Measurements from ENCODE around the gene RALBP1.
"Not testable (repeated sequence)": the region's sequence is repeated elsewhere in the genome, so short reads cannot be mapped to it uniquely, and the experiment has no call there.

Gene RALBP1

DNA sequence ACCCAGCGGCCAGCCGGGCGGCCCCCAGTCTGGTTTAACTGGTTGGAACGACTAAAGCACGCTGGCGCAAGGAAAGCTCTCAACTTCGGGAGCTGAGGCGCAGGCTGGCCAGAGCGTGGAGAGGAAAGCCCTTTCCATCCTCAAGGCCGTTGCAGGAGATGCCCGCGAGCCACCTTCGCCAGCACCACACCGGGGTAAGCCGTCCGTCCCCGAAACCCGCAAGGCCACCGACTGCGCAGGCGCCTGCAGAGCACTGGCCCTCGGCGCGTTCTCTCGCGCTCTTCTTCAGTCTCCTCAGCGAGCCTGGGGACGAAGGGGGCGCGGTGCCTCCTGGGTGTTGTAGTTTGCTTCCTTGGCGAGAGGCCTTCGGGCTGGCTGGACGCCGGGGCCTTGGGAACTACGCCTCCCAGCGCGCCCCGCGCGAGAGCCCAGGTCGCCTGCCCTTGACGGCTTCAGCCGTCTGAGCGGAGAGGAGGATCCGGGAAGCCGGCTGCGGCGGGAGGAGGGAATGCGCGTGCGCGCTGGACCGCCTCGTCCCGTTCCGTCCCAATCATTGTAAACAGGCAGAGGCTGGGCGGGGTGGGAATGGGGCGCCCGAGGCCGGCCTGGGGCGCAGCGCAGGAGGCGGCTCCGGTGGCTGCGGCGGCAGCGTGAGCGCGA is at the start of gene RALBP1:
Gene RALBP1, plus strand, starts transcription at position 531 of the 660 bp plus-strand sequence. CDS start 37,533 bp downstream, outside the sequence.
- peak; percentile 99 for DNase-seq (ENCODE audit: low spot score)

DNA sequence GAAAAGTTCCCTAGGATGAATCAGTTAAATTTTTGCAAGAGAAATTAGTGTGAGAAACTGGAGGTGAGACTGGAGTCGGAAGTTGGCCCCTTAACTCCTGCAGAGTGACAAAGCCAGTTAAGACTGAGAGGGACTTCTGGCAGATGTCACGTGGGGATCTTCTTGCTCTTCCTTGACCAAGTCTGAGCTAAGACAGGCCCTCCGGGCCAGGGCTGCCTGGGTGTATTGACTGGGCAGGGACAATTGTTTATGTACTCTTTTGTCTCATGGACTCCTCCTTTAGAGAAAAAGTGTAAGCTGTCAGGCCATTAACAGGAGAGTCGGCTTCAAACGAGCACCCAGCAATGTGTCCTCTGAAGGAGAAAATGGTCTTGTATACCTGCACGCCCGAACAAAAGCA is 48.6 kb upstream of the RALBP1 start:
- DNase-seq (ENCODE audit: low spot score): no peak

DNA sequence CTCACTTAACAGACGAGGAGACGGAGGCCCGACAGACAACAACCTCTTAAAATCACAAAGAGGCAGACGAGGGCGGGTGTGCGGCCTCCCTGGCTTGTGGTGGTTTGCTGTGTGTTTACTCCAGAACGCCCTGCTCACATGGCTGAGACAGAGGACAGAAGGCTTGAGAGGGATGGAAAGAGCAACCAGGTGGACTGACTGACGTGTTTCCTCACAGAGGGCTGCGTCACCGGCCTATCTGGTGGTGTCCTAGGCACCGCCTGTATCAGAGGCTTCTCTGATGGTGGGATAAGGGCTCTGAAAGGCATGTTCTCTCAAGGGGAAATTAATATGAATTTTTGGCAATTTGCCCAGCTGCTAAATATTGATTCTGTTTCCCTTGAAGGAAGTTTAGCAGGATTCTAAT is 47.0 kb upstream of the RALBP1 start:
- no peak for DNase-seq (ENCODE audit: low spot score)

DNA sequence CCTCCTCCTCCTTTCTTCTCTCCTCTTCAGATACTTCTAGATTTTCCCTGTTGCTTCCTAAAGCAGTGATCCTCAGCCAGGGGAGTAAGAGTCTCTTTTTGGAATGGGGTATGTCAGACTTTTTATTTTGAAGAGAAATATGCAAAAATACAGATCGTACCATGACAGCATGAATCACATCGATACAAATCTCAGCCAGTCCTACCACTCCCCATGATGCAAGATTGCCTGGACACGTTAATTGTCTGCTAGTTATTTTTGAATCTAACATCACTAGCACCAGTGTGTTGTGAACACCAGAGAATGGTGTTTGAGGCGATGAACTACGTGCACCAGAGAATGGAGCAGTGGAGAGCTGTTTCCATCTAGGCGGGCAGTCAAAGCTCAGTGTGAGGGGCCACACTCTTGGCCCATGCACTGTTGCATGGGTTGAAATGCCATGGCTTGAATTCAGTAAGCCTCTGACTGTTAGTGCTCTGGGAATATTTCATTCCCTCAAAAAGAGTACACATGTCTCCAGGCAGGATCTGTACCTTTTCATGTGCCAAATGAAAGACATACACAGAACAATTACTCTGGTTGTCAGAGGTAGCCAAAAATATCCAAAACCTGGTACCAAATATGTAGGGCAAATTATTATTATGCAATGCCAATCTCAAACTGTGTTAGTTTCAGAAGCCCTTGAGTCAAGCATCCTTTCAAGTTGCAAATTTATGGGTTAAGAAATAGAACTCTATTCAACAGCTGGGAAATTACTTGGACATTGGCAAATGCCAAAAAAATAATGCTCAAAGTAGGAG is 46.3 kb upstream of the RALBP1 start:
- peak; percentile 47 for DNase-seq (ENCODE audit: low spot score)

DNA sequence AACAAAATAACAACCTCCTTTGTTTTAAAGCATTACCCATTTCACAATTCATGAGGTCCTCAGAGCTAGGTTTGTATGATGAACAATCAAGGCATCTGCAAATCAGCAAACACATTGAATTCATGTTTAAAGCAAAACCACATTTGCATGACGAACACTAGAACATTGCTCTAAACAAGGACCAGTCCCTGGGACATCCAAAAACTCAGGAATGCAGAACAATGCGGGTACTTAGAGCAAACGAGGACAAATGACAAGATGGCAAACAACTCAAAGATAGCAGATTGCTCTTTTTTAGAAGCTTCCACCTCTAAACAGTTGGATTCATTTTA is 45.7 kb upstream of the RALBP1 start:
- DNase-seq (ENCODE audit: low spot score): peak; percentile 74

DNA sequence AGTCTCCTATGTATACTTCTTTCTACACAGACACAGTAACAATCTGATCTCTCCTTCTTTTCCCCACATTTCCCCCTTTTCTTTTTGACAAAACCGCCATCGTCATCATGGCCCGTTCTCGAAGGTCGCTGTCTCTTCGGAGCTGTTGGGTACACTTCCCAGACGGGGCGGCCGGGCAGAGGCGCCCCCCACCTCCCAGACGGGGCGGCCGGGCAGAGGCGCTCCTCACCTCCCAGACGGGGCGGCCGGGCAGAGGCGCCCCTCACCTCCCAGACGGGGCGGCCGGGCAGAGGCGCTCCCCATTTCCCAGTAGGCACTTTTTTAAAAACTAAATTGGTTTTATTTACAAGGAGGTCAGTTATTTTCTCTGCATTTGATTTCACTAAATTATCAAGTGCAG is 45.0 kb upstream of the RALBP1 start:
- DNase-seq (ENCODE audit: low spot score): not testable (repeated sequence)

DNA sequence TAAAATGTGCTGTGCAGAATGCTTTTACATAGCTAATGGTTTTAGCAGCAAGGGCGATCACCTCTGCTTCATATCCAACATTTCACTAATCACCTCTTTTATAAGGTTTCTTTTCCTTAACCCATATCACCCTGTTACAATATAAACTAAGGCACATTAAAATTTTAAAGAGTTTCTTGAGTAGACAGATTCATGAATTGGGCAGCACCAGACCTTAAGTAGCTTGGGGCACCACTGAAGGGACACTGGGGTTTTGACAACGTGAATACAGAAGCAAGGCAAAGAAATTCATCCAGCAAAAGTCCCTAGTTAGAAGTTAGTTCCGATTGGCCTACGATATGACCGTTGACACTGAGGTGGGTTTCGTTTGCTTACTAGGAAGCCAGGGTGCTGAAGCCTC is 44.0 kb upstream of the RALBP1 start:
- no peak for DNase-seq (ENCODE audit: low spot score)

DNA sequence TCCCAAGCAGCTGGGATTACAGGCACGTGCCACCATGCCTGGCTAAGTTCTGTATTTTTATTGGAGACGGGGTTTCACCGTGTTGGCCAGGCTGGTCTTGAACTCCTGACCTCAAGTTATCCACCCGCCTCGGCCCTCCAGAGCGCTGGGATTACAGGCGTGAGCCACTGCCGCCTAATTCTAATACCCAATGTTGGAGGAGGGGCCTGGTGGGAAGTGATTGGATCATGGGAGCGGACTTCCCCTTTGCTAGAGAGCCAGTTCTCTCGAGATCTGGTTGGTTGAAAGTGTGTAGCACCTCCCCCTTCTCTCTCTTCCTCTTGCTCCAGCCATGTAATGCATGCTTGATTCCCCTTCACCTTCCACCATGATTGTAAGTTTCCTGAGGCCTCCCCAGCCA is 42.2 kb upstream of the RALBP1 start:
- DNase-seq (ENCODE audit: low spot score): not testable (repeated sequence)

DNA sequence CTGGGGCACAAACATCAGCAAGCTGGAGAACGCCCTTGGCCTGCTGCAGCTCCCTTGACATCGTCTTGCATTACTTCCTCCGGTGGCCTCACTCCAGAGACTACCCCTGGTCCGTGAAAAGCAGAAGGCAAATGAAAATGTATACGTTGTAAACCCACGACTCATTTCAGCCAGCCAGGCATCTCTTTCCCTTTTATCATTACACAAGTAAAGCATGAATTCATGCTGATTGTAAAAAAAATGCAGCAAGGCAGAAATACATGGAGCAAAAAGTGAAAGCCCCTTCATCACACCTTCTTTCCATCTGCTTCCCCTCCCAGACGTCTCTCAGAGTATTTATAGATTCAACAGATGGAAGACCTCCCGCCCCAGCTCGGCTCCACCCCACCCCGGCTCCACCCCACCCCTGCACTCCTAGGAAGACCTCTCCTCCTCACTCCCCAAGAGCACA is 41.6 kb upstream of the RALBP1 start:
- DNase-seq (ENCODE audit: low spot score): no peak

DNA sequence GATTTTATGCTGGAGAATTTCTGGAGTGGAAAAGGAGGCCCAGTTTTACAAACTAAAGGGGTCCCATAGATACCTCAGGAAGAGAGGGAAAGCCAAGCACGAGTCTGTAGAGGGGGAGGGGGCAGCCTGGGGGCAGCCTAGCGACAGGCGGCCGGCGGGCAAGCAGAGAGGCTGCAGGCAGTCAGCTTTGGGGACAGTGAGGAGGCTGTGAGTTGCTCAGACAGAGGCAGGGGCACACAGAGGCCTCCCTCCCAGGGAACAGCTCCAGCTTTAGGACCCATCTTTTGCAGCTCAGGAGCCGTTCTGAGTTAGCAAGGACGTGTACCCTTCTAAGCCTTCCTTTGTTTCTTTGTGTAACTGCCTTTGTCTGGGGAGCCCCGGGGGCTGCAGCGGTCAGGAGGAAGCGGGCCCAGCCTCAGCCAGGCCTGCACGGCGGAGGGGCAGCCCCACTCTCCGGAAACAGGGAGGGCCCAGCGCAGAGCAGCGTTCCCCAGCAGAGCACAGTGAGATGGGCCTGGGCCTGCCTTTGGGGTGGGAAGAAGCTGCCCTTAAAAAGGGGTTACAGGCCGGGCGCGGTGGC is 41.1 kb upstream of the RALBP1 start:
- DNase-seq (ENCODE audit: low spot score): no peak

DNA sequence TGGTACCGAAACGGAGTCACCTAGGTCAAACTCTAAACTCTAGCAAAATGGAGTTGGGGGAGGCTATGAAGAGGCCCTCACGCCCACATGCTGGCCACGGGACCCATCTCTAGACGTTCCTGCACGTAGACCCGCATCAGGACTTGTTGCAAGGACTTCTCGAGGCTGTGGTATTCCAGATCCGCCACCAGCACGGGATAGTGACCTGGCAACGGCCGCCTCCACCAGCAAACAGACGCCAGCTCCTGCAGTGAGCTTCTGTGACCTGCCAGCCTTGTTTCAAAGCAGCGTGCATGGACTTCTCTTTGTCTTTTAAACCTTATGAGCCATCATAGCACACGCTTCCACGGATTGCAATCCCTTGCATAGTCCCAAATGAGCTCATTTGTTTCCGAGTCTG is 40.3 kb upstream of the RALBP1 start:
- no peak for DNase-seq (ENCODE audit: low spot score)

DNA sequence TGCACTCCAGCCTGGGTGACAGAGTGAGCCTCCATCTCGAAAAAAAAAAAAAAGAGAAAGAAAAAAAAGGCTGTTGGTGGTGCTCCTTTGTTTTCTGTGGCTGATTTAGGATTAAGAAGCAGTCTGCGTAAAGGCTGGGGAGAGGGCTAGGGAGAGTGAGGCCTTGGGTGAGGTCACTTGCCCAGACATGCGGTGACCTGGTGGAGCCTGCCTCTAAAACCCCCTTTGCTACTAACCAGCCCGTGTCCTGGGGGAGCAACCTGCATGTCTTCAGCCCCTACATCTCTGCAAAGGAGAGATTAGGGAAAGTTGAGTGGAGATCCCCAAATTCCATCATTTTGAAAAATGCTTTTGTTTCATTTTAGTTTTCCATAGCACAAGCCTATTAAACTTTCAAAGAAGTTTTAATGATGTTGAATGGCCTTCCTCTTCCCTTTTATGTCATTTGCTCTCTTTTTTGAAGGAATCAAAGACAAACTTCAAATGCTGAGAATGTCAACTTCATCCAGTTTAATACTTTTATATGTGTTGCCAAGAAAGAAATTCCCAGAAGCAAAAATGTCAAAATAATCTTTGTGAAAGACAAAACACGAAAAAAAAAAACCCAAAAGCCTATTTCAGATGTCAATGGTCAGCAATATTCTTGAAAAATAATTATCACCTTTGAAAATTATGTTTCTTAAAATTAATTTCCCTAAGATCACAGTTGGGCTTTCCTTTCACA is 38.9 kb upstream of the RALBP1 start:
- DNase-seq (ENCODE audit: low spot score): no peak

DNA sequence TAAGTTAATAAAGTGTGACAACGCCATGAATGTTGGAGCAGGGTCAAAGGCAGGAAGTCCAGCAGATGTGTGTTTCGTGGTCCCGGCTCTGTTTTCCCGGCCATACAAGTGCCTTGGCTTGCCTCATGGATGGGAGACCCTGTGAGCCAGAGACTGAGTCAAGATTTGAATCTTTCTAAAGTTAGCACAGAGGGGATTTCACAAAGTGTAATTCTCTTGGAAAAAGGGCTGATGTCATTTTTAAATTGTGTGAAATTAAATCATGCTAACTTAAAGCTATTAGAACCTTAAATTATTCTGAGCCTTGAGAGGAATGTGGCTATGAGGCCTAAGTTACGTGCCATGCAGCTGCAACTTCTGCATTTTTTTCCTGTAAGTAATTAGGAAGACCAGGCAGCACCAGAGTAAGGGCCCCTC is 38.3 kb upstream of the RALBP1 start:
- peak; percentile 47 for DNase-seq (ENCODE audit: low spot score)

DNA sequence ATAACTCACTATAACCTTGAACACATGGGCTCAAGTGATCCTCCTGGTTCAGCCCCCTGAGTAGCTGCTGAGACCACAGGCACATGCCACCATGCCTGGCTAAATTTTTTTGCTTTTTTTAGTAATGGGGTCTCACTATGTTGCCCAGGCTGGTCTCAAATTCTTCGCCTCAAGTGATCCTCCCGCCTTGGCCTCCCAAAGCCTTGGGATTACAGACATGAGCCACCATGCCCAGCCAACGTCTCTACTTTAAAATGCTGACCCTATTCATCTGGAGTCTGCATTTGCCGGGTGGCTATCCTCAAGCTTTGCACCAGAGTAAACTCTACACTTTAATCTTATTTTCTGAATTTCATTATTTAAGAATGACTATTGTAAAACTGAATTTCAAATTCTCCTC is 37.6 kb upstream of the RALBP1 start:
- DNase-seq (ENCODE audit: low spot score): no peak

DNA sequence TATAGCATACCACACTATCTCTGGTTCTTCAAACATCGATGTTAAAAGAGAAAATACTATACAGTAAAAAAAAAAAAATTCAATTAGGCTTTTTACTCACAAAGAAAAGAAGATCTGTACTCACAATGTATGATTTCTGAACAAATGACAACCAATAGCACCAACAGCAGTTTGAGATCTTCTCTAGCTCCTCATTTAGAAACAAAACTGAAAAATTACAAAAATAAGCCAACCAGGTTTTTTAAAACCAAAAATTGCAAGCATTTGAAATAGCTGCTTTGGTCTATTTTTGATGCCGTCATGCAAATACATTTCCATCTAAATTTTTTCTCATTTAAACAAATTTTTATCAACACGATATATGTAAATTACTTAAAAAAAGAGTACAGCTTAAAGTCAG is 34.3 kb upstream of the RALBP1 start:
- no peak for DNase-seq (ENCODE audit: low spot score)

DNA sequence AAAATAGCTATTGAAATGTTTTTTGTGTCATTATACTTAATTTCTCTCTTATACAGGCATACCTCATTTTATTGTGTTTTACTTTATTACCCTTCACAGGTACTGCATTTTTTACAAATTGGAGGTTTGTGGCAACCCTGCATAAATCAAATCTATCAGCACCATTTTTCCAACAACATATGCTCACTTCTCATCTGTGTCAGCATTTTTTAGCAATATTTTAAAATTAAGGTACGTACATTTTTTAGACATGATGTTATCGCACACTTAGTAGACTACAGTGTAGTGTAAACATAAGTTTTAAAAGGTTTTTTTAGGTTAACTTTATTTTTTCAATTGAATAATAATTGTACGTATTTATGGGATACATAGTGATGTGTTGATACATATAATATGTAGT is 30.8 kb upstream of the RALBP1 start:
- no peak for DNase-seq (ENCODE audit: low spot score)

DNA sequence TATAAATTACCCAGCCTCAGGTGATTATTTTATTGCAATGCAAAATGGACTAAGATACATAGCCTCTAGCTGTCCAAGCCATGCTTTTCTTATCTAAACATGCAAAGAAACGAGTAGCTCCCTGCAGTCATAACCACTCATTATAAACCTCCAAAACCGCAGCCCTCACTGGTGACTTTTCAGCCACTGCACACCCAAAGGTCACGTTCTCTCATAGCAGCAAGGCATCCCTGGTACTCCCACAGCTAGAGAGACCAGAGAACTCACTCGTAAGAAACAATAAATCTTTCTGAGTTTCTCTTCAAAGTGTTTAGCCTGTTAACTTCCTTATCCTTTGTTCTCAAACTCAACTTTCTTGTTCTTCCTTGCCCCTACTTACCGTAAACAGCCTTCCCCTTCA is 28.5 kb upstream of the RALBP1 start:
- DNase-seq (ENCODE audit: low spot score): no peak

DNA sequence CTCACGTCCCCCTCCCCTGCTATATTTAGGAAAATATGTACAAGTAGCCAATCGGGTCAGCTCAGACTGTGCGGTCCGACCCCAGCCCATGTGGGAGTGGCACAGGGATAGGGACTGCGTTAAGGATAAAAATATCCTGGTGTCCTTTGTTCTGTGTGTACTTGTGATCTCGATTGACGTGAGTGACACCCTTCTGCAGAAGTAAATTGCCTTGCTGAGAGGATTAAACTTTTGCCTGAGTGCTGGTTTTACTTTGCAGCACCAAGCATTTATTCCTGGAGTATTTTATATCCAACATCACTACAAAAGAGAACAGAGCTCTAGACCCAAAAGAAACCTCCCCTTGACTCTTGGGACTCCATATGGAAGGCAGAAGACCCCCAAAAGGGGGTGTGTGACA is 28.0 kb upstream of the RALBP1 start:
- no peak for DNase-seq (ENCODE audit: low spot score)

DNA sequence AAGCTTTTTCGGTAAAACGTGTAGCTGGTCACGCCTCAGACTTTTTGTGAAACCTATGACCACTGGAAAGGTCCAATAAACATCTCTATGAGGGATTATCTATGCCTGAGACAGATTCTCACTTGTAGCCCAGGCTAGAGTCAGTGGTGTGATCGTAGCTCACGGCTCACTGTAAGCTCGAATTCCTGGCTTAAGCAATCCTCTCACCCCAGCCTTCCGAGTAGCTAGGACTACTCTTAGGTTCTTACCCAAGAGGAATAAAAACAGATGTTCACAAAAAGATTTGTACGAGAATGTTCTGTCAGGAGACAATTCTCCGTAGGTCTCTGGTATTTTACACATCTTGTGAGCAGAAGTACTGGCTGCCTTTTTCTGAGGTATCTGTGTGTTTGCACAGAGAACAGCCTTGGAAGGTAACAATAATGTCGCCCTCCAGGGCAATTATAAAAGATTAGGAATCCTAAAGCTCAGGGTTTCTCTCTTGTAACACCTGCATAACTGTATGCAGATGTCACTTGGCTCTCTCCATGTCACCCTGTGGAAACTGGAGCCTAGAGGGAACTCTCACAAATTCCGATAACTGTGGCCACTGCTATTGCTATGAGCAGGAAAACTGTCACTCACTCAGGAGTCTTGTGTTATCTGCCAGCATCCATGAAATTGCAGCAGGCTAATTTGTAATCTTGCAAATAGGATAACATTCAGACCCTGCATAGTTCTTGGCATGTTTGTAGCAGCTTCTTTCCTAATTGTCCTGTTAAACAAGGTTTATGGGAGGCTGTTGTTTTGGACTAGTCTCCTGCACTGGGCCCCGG is 25.5 kb upstream of the RALBP1 start:
- DNase-seq (ENCODE audit: low spot score): peak; percentile 15

DNA sequence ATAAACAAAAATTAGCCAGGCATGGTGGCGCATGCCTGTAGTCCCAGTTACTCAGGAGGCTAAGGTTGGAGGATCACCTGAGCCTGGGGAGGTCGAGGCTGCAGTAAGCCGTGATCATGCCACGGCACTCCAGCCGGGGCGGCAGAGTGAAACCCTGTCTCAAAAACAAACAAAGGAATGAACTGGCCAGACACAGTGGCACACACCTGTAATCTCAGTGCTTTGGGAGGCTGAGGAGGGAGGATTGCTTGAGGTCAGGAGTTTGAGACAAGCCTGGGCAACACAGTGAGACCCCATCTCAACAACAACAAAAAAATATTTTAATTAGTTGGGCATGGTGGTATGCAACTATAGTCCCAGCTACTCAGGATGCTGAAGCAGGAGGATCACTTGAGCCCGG is 24.4 kb upstream of the RALBP1 start:
- not testable (repeated sequence) for DNase-seq (ENCODE audit: low spot score)

DNA sequence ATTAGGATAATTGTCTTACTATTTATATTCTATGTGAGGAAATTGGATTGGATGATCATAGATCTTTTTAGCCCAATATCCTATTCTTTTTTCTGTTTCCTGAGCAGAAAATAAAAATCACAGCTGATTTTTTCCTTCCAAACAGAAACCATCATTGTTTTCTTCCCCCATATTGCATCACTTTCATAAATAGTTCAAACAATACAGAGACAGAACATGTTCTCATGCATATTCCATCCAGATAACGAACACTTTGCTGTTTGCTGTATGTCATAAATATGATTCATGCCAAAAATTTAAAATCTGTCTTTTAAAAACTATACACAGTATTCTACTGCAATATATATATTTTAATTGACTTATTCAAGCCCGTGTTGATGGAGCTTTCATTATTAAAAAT is 22.0 kb upstream of the RALBP1 start:
- no peak for DNase-seq (ENCODE audit: low spot score)
